ENCODE measurements around the gene GRM1.

GRM1 gene

DNA sequence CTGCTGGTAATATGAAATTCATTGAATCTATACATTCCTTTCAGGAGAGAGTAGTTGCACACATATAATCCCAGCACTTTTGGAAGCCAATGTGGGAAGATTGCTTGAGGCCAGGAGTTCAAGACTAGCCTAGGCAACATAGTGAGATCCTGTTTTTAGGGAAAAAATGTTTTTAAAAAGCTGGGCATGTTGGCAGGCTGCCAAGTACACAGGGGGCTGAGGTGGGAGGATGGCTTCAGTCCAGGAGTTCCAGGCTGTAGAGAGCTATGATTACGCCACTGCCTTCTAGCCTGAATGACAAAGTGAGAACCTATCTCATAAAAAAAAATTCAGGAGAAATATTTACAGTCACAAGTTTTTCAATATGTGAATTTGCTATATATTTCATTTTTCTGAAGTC, 71.9 kb downstream of the GRM1 start:
- no peak for DNase-seq

DNA sequence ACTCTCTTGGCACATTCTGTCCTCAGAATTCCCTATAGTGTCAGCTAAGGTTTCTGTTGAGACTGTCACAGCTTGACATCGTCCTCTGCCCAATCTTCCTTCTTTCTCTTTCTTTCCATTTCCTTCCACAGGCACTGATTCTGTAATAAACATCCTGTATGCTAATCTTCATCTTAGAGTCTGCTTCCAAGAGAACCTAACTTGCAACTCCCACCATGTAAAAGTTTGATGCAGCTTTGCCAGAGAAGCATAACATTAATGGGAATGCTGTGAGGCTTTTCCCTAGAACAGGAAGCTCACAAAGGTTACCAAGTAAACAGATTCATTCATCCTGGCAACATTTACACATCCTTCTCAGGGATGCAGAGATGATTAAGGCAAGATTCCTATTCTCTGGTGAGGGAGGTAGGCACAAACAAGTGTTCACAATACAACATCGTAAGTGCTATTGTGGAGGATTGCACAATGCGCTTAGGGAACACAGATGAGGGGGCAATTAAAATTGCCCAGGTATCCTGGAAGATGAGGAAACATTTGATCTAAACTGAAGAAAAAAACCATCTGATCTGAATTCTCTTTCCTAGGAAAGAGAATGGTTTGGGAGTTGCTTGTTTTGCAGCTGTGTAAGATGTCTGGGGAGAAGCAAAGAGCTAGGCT, 74.7 kb downstream of the GRM1 start:
- DNase-seq: no peak

DNA sequence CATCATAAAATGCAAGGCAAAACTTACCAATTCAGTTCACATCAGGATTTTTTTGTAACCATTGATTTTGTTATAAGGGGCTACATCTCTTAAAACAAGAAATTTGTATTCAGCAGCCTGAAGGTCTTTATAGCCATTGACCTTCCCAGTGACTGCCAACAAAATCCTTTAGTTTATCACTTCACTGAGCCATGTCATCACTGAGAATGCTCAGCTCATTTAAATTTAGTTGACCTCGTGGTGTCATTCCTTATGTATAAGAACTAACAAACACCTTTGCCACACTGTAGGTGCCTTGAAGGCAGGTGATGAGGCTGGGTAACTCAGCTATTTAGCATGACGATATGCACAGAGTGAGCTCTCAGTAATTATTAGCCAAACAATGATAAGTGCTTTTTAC, 77.7 kb downstream of the GRM1 start:
- DNase-seq: no peak

DNA sequence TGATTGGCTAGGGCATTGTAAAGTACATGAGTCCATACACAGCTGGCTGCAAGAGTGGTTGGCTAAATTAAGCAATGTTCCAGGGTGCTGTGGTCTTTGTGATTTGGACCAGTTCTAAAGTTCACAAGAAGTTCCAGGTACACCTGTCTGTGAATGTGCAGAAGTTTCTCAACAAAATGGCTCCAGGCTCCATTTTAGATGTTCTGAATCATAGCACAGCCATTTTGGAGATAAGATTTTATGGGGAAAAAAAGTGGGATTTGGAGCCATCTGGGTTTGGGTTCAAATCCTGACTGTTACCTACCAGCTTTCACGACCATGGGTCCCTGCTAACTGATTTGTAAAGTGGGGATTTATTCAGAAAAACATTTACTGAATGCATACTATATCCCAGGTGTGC, 82.1 kb downstream of the GRM1 start:
- DNase-seq: no peak

DNA sequence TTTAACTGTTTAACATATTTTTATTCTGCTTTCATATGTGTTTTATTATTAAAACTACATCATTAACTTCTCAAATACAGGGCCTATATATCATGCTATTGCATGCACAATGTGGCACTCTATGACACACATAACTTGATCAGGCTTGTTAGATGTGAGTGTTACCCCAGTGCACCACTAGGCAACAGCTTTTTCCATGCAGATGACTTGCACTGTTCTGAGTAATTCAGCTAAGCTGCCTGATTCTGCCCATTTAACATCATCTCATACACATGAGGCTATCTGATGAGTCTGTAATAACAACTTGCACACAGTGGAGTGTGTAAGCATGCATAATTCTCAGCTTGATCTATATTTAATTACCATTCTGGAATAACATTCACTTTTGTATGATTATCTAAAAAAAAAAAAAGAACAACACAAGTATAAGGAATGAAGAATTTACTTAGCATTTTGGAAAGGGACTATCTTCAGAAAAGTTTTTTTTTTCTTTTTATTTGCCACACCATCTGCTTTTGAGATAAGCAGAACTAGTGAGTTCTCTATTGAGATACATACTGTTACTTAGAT, 83.1 kb downstream of the GRM1 start:
- DNase-seq: no peak

DNA sequence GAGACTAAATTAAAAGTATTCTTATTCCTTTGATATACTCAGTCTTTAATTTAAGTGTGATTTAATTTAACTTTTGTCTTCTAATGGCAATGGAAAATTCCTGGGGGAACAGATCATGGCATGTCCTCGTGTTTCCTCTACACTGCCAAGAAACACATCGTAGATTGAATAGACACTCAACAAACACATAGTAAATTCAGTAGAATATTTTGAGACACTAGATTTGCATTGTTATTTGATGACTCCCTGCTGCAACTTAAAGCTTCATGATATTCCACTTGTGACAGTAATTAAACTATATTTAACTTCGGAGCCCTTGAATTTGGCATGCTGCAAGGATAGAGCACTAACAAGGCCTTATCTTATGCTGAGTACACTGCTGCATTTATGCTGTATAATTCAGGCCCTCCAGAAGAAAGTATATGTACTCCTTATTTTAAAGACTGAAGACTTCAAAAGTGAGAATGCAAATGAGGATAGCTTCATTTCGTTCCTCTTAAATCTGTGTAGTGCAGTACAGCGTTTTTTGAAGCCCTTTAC, 84.3 kb downstream of the GRM1 start:
- no peak for DNase-seq

DNA sequence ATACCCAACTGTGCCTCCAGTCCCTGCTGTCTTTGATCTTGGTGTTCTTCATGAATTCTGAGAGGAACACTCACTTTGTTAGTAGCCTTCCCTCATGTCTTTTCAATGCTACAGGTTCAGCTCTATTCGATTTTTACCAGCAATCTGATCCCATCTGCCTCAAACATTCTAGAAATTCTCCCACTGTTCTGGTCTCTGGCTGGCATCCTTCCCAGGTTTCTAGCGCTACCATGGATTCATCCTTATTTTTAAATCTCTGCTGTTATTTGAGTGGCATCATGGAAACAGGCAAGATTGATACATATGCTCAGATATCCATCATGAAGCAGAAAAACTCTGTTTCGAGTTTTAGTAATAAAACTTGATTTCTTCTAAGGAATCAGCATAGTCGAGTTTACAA, 94.8 kb downstream of the GRM1 start:
- DNase-seq: no peak

DNA sequence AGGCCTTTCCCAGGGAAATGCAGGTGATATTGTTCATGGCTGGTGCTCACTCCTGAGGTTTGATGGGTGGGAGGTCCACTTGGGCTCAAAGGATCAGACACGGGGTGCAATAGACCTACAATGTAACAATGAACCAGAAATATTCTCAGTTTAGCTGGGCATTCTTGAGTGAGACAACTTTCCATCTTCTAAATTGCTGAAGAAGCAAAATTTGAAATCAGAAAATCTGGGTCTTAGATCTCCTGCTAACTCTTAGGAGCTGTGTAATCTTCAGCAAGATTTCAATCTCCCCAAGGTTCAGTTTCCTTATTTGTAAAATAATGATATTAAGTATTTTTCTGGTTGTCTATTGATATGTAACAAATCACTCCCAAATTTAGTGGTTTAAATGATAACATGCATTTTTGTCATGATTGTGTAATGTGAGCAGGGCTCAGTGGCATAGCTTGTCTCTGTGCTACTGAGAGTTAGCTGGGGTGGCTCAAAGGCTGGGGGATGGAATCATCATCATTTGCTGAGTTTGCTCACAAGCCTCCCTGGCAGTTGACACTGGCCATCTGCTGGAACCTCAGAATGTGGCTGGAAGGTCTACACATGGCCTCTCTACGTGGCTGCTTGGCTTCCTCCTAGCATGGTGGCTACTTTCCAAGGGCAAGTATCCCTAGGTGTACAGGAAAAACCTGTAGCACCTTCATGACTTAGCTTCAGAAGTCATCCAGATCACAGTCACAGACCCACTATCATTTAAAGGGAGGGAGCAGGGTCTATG, 98.8 kb downstream of the GRM1 start:
- DNase-seq: no peak

DNA sequence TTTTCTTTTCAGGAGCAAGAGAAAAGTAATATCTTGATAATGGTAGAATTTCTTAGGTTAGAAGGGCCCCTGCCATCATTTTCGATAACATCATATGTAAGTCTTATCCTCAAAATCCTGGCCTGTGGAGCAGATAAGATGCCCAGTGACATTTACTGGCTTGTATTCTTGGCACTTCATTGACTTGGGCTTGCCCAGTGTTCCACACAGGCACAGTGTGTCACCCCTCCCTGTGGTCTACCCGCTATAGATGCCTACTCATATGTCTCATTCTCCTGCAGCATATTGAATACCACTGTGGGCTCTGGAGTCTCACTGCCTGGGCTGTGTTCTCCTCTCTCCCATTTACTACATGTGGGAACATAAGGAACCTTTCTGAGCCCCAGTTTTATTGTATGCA, 105.0 kb downstream of the GRM1 start:
- no peak for DNase-seq

DNA sequence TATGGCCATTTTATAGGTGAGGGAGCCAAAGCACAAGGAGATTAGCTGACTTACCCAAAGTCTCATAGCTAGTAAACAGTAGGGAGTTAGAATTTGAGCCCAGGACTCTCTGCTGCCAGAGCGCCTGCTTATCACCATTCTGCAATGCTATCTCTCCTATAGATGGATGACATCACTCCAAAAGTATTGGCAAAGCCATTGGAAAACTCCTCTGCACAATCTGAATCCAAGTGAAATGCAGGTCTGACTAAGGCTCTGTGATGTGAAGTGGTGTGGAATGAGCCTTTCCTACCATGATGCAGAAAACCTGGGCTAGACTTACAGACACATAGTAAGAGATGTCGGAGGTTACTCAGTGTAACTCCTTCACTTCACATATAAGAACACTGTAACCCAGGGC, 106.3 kb downstream of the GRM1 start:
- no peak for DNase-seq

DNA sequence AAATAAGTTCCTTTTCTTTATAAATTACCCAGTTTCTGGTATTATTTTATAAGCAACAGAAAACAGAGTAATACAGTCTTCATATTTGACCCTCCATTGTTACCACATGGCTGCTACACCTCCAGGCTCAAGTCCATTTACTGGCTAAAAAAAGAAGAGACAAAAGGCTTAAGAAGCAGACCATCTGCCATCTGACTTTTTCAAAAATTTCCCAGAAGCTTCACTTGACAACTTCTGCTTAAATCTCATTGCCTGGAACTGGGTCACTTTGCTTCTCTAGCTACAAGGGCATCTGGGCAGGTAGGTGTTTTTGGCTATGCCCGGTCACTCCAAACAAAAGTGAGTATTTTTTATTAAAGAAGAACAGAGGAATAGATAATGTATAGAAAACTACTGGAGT, 118.0 kb downstream of the GRM1 start:
- no peak for DNase-seq

DNA sequence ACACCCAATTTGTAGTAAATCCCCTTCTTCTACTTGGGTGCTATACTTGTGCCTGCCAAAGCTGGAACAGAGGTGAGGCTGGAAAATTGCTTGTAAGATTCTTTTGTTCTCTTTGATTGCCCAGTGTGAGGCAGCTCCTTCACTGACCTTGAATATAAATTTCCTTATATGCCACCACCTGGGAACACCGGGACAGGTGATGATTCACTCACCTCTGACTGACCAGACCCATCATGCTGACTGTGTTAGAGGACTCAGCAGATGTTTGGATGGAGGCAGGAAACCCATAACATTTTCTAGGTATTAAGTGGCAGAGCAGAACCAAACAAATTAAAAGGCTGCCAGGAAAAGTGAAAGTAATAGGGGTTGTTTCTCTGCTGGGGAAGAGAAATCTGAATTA, 120.9 kb downstream of the GRM1 start:
- DNase-seq: no peak

DNA sequence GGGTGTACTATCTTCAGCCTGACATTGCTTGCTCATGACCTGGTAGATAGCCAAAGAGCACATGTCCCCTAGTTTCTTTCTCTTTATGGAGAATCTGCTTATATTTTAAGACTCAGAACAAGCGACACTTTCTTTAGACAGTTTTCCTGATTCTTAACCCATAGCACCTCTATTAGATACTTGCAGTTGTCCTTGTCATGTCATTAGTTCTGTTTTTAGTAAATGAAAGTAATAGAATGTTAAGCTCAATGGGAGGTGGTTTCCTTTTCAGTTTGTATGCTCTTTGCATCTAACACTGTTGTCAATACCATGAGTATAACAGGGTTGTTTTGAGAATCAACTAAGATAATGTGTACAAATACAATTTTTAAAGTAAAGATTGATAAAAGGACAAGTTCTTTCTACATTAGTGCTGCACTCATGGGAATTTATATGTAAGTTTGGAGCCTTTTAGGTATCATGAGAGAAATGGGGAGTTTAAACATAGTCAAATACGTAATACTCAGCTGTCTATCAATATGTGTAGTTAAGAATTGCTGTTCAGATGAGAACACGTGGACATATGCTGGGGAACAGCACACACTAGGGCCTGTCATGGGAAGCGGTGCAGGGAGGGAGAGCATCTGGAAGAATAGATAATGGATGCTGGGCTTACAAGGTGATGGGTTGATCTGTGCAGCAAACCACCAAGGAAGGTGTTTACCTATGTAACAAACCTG, 124.3 kb downstream of the GRM1 start:
- DNase-seq: no peak

DNA sequence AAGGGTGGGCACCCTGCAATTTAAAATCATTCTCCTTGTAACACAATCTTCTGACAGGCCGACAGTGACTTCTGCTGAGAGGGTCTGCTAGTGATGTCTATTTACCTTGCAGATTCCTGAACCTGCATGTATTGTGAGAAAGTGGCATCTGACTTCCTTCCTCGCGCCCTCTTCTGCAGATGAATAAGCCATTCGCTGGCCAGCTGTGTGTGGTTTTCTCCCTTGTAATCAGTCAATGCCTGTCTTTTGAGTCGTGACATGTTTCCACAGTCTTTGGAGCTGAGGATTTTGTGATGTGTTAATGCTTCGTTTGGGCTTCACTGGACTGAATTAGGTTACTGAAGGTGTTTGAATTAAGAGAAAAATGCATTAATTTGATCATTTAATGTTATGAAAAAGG, 125.3 kb downstream of the GRM1 start:
- DNase-seq: no peak

DNA sequence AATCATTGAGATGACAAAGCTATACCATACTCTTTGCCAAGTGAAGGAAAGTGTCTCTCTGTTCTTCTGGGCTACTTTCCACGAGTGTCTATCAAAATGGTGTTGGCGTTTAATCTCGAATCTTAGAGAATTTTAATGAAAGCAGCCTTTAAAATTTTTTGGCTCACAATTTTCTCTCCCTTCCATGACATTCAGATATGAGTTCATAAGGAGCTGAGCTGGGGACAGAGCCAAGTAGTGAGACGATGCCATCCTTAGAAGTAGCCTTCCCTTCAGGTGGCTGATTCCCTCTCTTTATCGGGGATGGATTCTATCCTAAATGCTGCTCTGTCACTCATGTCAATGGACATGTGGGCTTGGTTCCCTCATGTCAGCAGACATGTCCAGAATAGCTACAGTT, 132.8 kb downstream of the GRM1 start:
- DNase-seq: no peak

DNA sequence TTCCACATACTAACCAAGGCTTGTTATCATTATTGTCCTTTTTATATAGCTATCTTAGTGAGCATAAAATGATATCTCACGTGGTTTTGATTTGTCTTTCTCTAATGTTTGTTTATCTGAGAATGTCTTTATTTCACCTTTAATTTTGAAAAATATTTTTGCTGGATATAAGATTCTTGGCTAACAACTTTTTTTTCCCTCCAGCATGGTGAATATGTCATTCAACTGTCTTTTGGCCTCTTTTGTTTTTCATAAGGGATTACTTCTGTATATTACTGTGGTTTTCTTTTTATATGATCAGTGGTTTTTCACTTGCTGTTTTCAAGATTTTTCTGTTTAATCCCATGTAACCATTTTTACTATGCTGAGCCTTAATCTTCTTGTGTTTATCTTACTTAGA, 141.0 kb downstream of the GRM1 start:
- DNase-seq: no peak

DNA sequence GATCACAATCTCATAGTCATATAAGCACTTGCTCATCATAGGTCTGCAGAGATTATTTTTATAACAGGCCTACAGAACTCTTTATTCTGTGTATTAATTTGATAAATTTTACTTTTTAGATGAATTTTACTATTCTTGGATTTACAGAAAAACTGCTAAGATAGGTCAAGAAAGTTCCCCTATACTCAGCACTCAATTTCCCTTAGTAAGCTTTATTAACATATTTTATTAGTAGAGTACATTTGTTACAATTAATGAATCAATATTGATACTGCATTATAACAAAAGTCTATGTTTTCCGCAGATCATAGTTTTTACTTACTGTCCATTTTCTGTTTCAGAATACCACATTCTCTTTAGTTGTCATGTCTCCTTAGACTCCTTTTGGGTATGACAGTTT, 148.9 kb downstream of the GRM1 start:
- DNase-seq: no peak

DNA sequence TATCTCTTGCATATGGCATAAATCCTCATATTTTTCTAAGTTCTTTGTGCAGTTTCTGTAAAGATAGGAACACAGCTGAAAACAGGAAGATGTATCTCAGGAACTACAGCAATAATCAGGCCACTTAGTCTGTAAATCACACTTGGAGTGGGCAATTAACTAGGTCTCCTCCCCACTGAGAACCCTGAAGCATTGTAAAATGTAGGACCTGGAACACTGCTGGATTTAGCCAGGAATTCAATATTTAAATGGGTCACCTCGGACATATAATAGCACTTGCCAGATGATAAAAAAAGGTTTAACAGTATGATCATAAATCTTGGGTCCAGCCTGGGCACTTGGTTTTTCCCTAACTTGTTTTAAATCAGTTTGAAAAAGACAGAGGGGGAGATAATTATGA, 155.0 kb downstream of the GRM1 start:
- no peak for DNase-seq

DNA sequence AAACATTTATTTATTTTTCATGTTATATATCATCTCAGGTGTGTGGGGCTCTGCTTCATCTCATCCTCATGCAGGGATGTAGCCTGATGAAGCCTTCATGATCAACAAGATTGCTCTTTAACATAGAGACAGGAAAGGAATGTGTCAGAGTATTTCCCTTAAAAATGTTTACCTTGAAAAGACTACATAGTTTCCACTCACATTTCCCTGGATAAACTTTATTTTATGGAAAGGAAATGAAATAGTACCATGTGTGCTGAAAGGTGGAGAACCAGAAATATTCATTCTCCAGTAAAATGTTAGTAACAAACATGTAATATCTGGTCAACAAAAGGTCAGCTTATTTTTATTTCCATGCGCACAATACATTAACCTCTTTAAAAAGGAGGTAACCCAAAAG, 155.8 kb downstream of the GRM1 start:
- DNase-seq: no peak

DNA sequence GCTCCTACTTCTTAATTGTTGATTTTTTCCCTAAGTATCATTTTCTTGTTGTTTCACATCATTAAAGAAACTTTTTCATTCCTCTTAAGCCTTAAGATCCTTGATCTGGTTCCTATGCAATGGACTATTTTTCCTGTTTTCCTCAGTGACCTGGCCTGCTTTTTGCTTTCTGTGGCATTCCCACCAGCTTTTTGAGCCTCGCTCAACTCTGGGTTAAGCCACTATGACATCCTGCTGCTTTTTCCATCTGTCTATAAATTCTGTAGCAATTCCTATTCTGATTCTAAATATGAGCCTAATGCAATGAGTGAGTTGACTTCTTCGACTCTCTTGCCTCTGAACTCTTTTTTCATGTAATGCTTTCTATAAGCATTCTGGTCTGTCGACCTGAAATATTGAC, 160.3 kb downstream of the GRM1 start:
- no peak for DNase-seq

DNA sequence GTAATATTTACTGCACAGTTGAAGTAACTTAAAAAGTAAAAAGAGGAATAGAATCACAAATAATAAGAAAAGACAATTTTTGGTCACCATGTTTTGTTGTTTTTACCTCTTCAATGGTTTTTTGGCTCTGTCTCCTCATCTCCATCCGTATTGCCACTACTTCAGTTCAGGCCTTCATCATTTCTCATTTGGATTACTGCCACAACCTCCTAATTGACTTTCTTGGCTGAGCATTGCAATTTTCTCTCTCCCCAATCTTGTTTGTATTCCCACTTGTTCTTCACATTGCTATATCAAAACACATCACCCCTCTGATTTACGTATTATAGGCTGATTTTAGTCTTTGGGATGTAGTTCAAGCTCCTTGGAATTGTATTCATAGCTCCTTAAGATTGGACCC, 161.7 kb downstream of the GRM1 start:
- no peak for DNase-seq

DNA sequence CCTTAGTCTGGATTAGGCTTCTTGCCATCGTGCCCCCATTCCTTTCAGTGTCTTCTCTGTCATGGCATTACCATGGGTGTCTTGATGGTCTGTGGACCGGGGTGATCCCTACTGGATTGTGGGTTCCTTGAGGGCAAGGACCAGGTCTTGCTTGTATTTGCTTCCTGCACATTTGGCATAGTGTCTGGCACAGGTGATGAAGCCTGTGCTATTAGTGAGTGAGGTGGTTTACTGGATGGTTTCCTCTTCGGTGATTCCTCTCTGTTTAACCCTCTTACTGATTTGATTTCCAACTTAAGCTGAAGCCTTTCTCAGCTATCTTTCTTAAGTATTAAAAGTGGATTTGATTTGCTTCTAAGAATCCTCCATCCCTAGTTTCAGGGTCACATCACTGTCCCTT, 162.3 kb downstream of the GRM1 start:
- no peak for DNase-seq

DNA sequence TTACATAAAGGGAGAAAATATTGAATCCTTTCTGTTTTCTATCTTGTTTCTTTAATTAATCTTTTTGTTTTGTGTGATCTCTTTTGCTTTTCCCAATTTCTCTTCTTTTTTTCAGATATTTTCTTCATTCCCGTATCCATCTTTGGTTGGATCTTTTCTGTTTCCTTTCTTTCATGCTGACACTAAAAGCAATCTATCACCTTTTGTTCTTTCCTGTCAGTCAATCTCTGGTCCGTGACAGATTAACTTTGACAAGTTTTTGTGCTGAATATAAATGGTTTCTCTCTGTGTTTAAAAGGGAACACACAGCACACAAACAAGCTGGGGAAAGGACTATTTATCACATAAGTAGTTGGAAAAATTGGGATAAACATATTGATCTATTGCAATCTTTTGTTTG, 162.8 kb downstream of the GRM1 start:
- DNase-seq: no peak

DNA sequence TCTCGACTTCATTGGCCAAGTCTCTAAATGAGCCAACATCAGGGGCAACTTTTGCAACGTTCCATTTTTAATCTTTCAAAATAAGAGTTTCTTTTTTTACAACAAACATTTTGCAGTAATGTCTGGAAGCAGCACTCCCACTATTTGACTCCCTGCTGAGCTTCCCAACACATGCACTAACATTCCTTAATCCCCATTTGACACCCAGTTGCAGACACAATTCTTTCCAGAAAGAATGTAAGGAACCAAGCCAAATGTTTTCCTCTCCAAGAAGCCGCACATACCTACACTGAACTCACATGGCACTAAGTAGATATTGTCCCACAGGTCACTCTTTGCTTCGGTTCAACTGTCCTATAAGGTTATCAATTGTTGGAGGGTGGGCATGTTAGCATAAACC, 165.6 kb downstream of the GRM1 start:
- DNase-seq: no peak
